KMS-11 (cell line): Measurements from ENCODE around the gene THRB.

Experiments
- H2AFZ ChIP-seq: fragments of 200-600 bp; sonication (generic); 2 replicates; pipeline ENCODE4 v1.6.1; 2016; ENCODE audit warnings: antibody characterized with exemption, mixed run types, low read depth
- H3K27ac ChIP-seq: fragments of 200-600 bp; sonication (generic); 2 replicates; pipeline ENCODE4 v1.6.1; 2016; ENCODE audit warnings: mild to moderate bottlenecking, mixed run types
- H3K27me3 ChIP-seq: fragments of 200-600 bp; sonication (generic); 2 replicates; pipeline ENCODE4 v1.6.1; 2017; ENCODE audit warnings: mild to moderate bottlenecking, low read depth, mixed run types, moderate library complexity; ENCODE audit not compliant: insufficient read depth
- H3K36me3 ChIP-seq: fragments of 200-600 bp; sonication (generic); 2 replicates; pipeline ENCODE4 v1.6.1; 2017; ENCODE audit warnings: mild to moderate bottlenecking, mixed run types; ENCODE audit not compliant: insufficient read depth
- H3K4me1 ChIP-seq: fragments of 200-600 bp; sonication (generic); 2 replicates; pipeline ENCODE4 v1.6.1; 2016; ENCODE audit warnings: mild to moderate bottlenecking, low read depth, mixed run types; ENCODE audit not compliant: poor library complexity, severe bottlenecking
- H3K4me2 ChIP-seq: fragments of 200-600 bp; sonication (generic); 2 replicates; pipeline ENCODE4 v1.7.0; 2016; ENCODE audit warnings: mild to moderate bottlenecking, mixed run types
- H3K4me3 ChIP-seq: fragments of 200-600 bp; sonication (generic); IDR thresholded peaks from 2 replicates; pipeline ENCODE4 v1.6.1; 2017; ENCODE audit warnings: low read depth, low read length, mixed read lengths; ENCODE audit not compliant: insufficient read depth
- H3K79me2 ChIP-seq: fragments of 200-600 bp; sonication (generic); 2 replicates; pipeline ENCODE4 v1.6.1; 2016; ENCODE audit warnings: low read depth, mixed run types; ENCODE audit not compliant: insufficient read depth
- H3K9ac ChIP-seq: fragments of 200-600 bp; sonication (generic); 2 replicates; pipeline ENCODE4 v1.6.1; 2016; ENCODE audit warnings: mild to moderate bottlenecking, mixed run types
- H4K20me1 ChIP-seq: fragments of 200-600 bp; sonication (generic); 2 replicates; pipeline ENCODE4 v1.6.1; 2016; ENCODE audit warnings: mild to moderate bottlenecking, mixed run types; ENCODE audit not compliant: insufficient read depth
- CTCF ChIP-seq: fragments of 200-600 bp; sonication (generic); conservative IDR thresholded peaks from 2 replicates; pipeline ENCODE4 v1.6.1; 2017; ENCODE audit warnings: low read depth, mild to moderate bottlenecking, antibody characterized with exemption, low read length, moderate library complexity, mixed read lengths

The THRB gene

GRCh38 chr3:24363242-24363641, 131.4 kb downstream of the THRB start:
- Histone ChIP-seq H3K36me3 (no peaks in the 10 kb centered on the region), H2AFZ (no peak overlapping the region), H4K20me1 (no peaks in the 10 kb centered on the region), H3K27ac (no peak overlapping the region), H3K4me1 (no peaks in the 10 kb centered on the region), H3K79me2 (no peaks in the 10 kb centered on the region), H3K4me3 (no peak overlapping the region), H3K4me2 (no peak overlapping the region), H3K9ac (no peak overlapping the region), H3K27me3 (no peaks in the 10 kb centered on the region)
- no peak for TF ChIP-seq CTCF

- Histone ChIP-seq H4K20me1 (no peaks in the 10 kb centered on the region), H3K79me2 (no peaks in the 10 kb centered on the region), H2AFZ (no peak overlapping the region), H3K4me2 (no peak overlapping the region), H3K4me3 (no peak overlapping the region), H3K4me1 (no peaks in the 10 kb centered on the region), H3K9ac (no peak overlapping the region), H3K36me3 (no peaks in the 10 kb centered on the region), H3K27me3 (no peaks in the 10 kb centered on the region), H3K27ac (no peak overlapping the region)
- TF ChIP-seq CTCF: no peak
Observed at GRCh38 chr3:24361623-24362022, 133.0 kb downstream of the THRB start.

GRCh38 chr3:24360957-24361356, 133.7 kb downstream of the THRB start:
- TF ChIP-seq CTCF: no peak
- Histone ChIP-seq H3K27ac (no peak overlapping the region), H3K4me2 (no peak overlapping the region), H3K79me2 (no peaks in the 10 kb centered on the region), H3K4me1 (no peaks in the 10 kb centered on the region), H4K20me1 (no peaks in the 10 kb centered on the region), H3K9ac (no peak overlapping the region), H2AFZ (no peak overlapping the region), H3K4me3 (no peak overlapping the region), H3K36me3 (no peaks in the 10 kb centered on the region), H3K27me3 (no peaks in the 10 kb centered on the region)

GRCh38 chr3:24359645-24360462, 134.8 kb downstream of the THRB start:
- H3K4me3 ChIP-seq: no peak overlapping the region
- H4K20me1 ChIP-seq: no peaks in the 10 kb centered on the region
- H3K36me3 ChIP-seq: no peaks in the 10 kb centered on the region

More at GRCh38 chr3:24359645-24360462, 134.8 kb downstream of the THRB start:
- TF ChIP-seq CTCF: no peak
- H3K9ac ChIP-seq: no peak overlapping the region
- H3K27ac ChIP-seq: no peak overlapping the region
- H2AFZ ChIP-seq: no peak overlapping the region
- no peak overlapping the region for H3K4me2 ChIP-seq
- no peaks in the 10 kb centered on the region for H3K4me1 ChIP-seq
- H3K27me3 ChIP-seq: no peaks in the 10 kb centered on the region
- no peaks in the 10 kb centered on the region for H3K79me2 ChIP-seq
